CD4-positive, alpha-beta T cell (primary cell): ENCODE data around the gene SNX4. TPM values are rescaled to one million over a fixed set of nuclear protein-coding genes. Genes with fewer than 3 reads are reported as not detected.

Experiments
- ATAC-seq: fragments of 200-7000 bp; cut with Tn5 transposase; one replicate; pipeline ENCODE4 v1.10.0; 2022; ENCODE audit warnings: mild to moderate bottlenecking; ENCODE audit not compliant: poor library complexity
- CTCF ChIA-PET: fragments of 350-600 bp; sonication (Branson Sonifier 250); formaldehyde crosslinking; loops from one replicate; lab custom pipeline; 2021; ENCODE audit warnings: antibody characterized with exemption, inconsistent platforms; lab: Charles Lee
- POLR2A ChIA-PET: fragments of 350-600 bp; sonication (Branson Sonifier 250); formaldehyde crosslinking; loops from one replicate; lab custom pipeline; 2021; ENCODE audit warnings: antibody characterized with exemption, inconsistent platforms; lab: Charles Lee
- DNase-seq, 14 experiments: peaks; one replicate each; pipeline ENCODE4 v3.0.0-alpha.2; 2013 to 2020; ENCODE audit warnings: mixed read lengths in 2 of 14
- H3K27ac ChIP-seq, 2 donors: one replicate each; pipeline versions ENCODE4 v1.5.1 to v1.7.0; 2013; ENCODE audit warnings: low read length in 2 of 2, low read depth in 1 of 2, mild to moderate bottlenecking in 1 of 2
- H3K27me3 ChIP-seq, 2 experiments: 1 replicate in 1 of 2; 2 replicates in 1 of 2; pipeline versions ENCODE4 v1.6.1 to v1.7.0; 2013; ENCODE audit warnings: low read length in 2 of 2, control low read depth in 1 of 2, mild to moderate bottlenecking in 1 of 2, moderate library complexity in 1 of 2; ENCODE audit not compliant: insufficient read depth in 2 of 2, control insufficient read depth in 1 of 2
- H3K36me3 ChIP-seq: one replicate; pipeline ENCODE4 v1.6.1; 2013; ENCODE audit warnings: low read length, control low read depth; ENCODE audit not compliant: insufficient read depth
- H3K4me1 ChIP-seq: one replicate; pipeline ENCODE4 v1.6.1; 2013; ENCODE audit warnings: low read length, control low read depth; ENCODE audit not compliant: insufficient read depth
- H3K4me3 ChIP-seq: one replicate; pipeline ENCODE4 v1.5.1; 2013; ENCODE audit warnings: mild to moderate bottlenecking, low read length, moderate library complexity
- H3K9me3 ChIP-seq, 2 experiments: 1 replicate in 1 of 2; 2 replicates in 1 of 2; pipeline versions ENCODE4 v1.6.1 to v1.7.0; 2013; ENCODE audit warnings: low read length in 2 of 2, mild to moderate bottlenecking in 2 of 2, control low read depth in 1 of 2, moderate library complexity in 1 of 2; ENCODE audit not compliant: control insufficient read depth in 1 of 2, insufficient read depth in 1 of 2
- H3K27ac Mint-ChIP-seq: one replicate; pipeline ENCODE4 v1.8.0; 2020; ENCODE audit warnings: mixed read lengths
- H3K27me3 Mint-ChIP-seq: one replicate; pipeline ENCODE4 v1.8.0; 2021; ENCODE audit warnings: mixed read lengths
- H3K36me3 Mint-ChIP-seq: one replicate; pipeline ENCODE4 v1.8.0; 2021; ENCODE audit warnings: low read depth, mixed read lengths
- H3K4me1 Mint-ChIP-seq: one replicate; pipeline ENCODE4 v1.8.0; 2021; ENCODE audit warnings: low read depth, mixed read lengths
- H3K4me3 Mint-ChIP-seq: one replicate; pipeline ENCODE4 v1.8.0; 2020; ENCODE audit warnings: mild to moderate bottlenecking, mixed read lengths
- H3K9me3 Mint-ChIP-seq: one replicate; pipeline ENCODE4 v1.8.0; 2020; ENCODE audit warnings: mixed read lengths
- intact Hi-C, 2 experiments: fragments of 100-400 bp; cut with DNase I in 1 of 2; cut with micrococcal nuclease in 1 of 2; formaldehyde crosslinking; loops; one replicate each; pipeline versions ENCODE4 v1.15.1 to v1.9.0; 2023 to 2025; cut with DNase I, micrococcal nuclease
- total RNA-seq, 174 experiments: library from RNA in 2 of 174; stranded (reverse) in 2 of 174; gene quantifications; one replicate each; pipeline ENCODE4 v1.2.3 and lab custom pipeline; 2021 to 2026
- TF ChIP-seq, protein P1 (sequence below): fragments of 200-600 bp; IDR thresholded peaks from one replicate; pipeline ENCODE4 v1.8.0; 2022; ENCODE audit warnings: antibody characterized with exemption, mild to moderate bottlenecking

The SNX4 gene
- total RNA-seq, 2 experiments from 2014 or later: 23.4 to 24.6 TPM

DNA sequence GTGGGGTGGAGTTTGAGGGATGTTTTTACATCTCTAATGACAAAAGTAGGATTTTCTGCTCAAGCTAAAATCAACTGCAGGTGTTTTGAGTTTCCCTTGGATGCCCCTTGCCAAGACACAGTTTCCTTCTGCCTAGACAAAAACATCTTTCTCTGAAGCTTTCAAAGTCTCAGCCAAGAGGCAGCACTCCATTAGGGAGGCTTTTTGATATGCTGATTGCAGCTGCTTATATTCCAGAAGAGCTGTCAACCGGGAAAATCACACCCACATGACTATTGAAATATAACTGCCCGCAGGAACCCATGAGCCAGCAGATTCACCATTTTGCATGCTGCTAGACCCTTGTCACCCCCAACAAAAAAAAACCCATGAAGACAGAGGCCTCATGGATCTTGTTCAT is 117.4 kb downstream of the SNX4 start:
- Mint-ChIP-seq H3K4me1 (no peaks in the 10 kb centered on the region), H3K27me3 (peaks cover 13% of the 10 kb centered on the region), H3K27ac (no peak overlapping the region), H3K9me3 (peaks cover 4% of the 10 kb centered on the region), H3K36me3 (no peaks in the 10 kb centered on the region), H3K4me3 (no peak overlapping the region)
- Histone ChIP-seq H3K4me1 (no peaks in the 10 kb centered on the region), H3K9me3 (no peaks in the 10 kb centered on the region), H3K27ac (no peak overlapping the region), H3K27me3 (no peaks in the 10 kb centered on the region), H3K36me3 (no peaks in the 10 kb centered on the region), H3K4me3 (no peak overlapping the region)
- intact Hi-C loops: no loop called here
- TF ChIP-seq, protein P1, sequence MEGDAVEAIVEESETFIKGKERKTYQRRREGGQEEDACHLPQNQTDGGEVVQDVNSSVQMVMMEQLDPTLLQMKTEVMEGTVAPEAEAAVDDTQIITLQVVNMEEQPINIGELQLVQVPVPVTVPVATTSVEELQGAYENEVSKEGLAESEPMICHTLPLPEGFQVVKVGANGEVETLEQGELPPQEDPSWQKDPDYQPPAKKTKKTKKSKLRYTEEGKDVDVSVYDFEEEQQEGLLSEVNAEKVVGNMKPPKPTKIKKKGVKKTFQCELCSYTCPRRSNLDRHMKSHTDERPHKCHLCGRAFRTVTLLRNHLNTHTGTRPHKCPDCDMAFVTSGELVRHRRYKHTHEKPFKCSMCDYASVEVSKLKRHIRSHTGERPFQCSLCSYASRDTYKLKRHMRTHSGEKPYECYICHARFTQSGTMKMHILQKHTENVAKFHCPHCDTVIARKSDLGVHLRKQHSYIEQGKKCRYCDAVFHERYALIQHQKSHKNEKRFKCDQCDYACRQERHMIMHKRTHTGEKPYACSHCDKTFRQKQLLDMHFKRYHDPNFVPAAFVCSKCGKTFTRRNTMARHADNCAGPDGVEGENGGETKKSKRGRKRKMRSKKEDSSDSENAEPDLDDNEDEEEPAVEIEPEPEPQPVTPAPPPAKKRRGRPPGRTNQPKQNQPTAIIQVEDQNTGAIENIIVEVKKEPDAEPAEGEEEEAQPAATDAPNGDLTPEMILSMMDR: no peak
- DNase-seq: no peak
- POLR2A ChIA-PET: no interaction called here
- CTCF ChIA-PET: no interaction called here
- no peak for ATAC-seq

DNA sequence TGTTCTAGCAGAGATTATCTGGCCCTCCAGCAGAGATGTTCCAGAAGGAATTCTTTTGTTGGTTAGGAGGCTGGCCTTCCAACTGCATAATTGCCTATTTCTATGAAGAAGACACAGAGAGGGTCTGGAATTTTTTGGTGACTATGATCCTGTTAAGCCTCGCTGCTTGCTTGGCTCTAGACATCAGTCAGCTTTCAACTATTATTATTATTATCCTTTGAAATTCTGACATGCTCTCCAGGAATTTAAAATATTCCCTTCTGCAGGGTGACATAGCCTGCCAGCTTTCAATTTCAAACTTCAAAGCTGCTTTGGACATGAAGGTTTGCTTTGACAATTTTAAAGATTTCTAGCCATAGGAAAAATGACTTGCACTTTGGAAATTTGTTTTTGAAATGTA is 118.6 kb downstream of the SNX4 start:
- no peaks in the 10 kb centered on the region for H3K4me1 ChIP-seq
- no peak overlapping the region for H3K27ac ChIP-seq
- H3K9me3 ChIP-seq: no peaks in the 10 kb centered on the region
- H3K36me3 ChIP-seq: no peaks in the 10 kb centered on the region
- Mint-ChIP-seq H3K4me1 (no peaks in the 10 kb centered on the region), H3K27ac (no peak overlapping the region), H3K27me3 (peaks cover 17% of the 10 kb centered on the region), H3K9me3 (peaks cover 4% of the 10 kb centered on the region), H3K36me3 (no peaks in the 10 kb centered on the region), H3K4me3 (no peak overlapping the region)
- no peak overlapping the region for H3K4me3 ChIP-seq
- TF ChIP-seq, protein P1: no peak
- no peaks in the 10 kb centered on the region for H3K27me3 ChIP-seq
- ChIA-PET POLR2A (no interaction called here), CTCF (no interaction called here)
- intact Hi-C loops: no loop called here
- DNase-seq (no peak), ATAC-seq (no peak)

DNA sequence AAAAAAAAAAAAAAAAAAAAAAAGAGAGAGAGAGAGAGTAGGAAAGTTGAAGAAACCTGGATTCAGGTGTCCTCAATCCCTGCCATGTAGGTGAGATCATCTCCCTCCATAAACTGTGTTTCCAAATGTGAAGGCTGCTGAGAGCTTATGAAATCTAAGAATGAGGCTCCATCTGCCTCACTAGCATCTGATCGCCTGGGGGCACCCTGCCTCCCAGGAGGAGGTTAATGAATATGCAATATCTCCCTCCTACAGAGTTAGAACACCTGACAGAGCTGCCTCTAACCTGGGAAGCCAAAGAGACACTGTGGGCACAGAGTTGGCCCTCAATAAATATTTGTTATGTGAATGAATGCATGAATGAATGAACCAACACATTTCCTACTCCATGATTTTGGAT is 121.0 kb downstream of the SNX4 start:
- ATAC-seq (no peak), DNase-seq (no peak)
- intact Hi-C loops: no loop called here
- H3K9me3 ChIP-seq: no peaks in the 10 kb centered on the region
- no peaks in the 10 kb centered on the region for H3K36me3 Mint-ChIP-seq
- H3K4me1 Mint-ChIP-seq: no peaks in the 10 kb centered on the region
- peaks cover 32% of the 10 kb centered on the region for H3K27me3 Mint-ChIP-seq
- CTCF ChIA-PET: no interaction called here
- no peak overlapping the region for H3K4me3 Mint-ChIP-seq
- H3K9me3 Mint-ChIP-seq: no peaks in the 10 kb centered on the region
- no peak overlapping the region for H3K27ac Mint-ChIP-seq
- no peaks in the 10 kb centered on the region for H3K27me3 ChIP-seq
- TF ChIP-seq, protein P1: no peak
- H3K4me3 ChIP-seq: no peak overlapping the region
- H3K27ac ChIP-seq: no peak overlapping the region
- no peaks in the 10 kb centered on the region for H3K4me1 ChIP-seq
- POLR2A ChIA-PET: no interaction called here
- no peaks in the 10 kb centered on the region for H3K36me3 ChIP-seq

Other genes with a start within 250 kb of the SNX4 start
- 10 to 100 TPM; 30.9 to 34.0 TPM for gene ZNF148, start 144.9 kb downstream of the SNX4 start, total RNA-seq
- gene OSBPL11, start 75.3 kb upstream of the SNX4 start, total RNA-seq: 1 to 10 TPM; 3.3 to 4.1 TPM